T follicular helper cell (primary cell): ENCODE measurements around the gene GOSR2.

ENCODE experiments used
- DNase-seq: peaks from one replicate; pipeline ENCODE4 v3.0.0-alpha.2; 2020; ENCODE audit warnings: low read depth
- total RNA-seq, 2 experiments: gene quantifications; one replicate each; lab custom pipeline; 2026; lab: John Stamatoyannopoulos, UW

The GOSR2 gene
- 63.5 to 71.0 reads per million in 2 experiments for total RNA-seq

- peak; percentile 71 for DNase-seq
Measured at GRCh38 chr17:46922804-46923635, at the start of gene GOSR2. GOSR2 (plus strand) TSS chr17:46923160; CDS start chr17:46923193, 33 bp downstream.

- no peak for DNase-seq
Measured at GRCh38 chr17:46873941-46874645, 48.9 kb upstream of the GOSR2 start.

- no peak for DNase-seq
Measured at GRCh38 chr17:46874906-46875305, 48.1 kb upstream of the GOSR2 start.

GRCh38 chr17:46875849-46876352, 47.1 kb upstream of the GOSR2 start:
- DNase-seq: no peak

- DNase-seq: no peak
Measured at GRCh38 chr17:46876353-46876887, 46.5 kb upstream of the GOSR2 start.

GRCh38 chr17:46876926-46877325, 46.0 kb upstream of the GOSR2 start:
- DNase-seq: no peak

GRCh38 chr17:46877466-46877865, 45.5 kb upstream of the GOSR2 start:
- no peak for DNase-seq

- DNase-seq: no peak
Measured at GRCh38 chr17:46878055-46878454, 44.9 kb upstream of the GOSR2 start.

- DNase-seq: no peak
Measured at GRCh38 chr17:46879101-46879500, 43.9 kb upstream of the GOSR2 start.

- DNase-seq: no peak
Measured at GRCh38 chr17:46881015-46881414, 41.9 kb upstream of the GOSR2 start.

GRCh38 chr17:46882666-46883065, 40.3 kb upstream of the GOSR2 start:
- no peak for DNase-seq

- no peak for DNase-seq
Measured at GRCh38 chr17:46883871-46884520, 39.0 kb upstream of the GOSR2 start.

- no peak for DNase-seq
Measured at GRCh38 chr17:46884552-46884951, 38.4 kb upstream of the GOSR2 start.

GRCh38 chr17:46885415-46886309, 37.3 kb upstream of the GOSR2 start:
- DNase-seq: no peak

- DNase-seq: no peak
Measured at GRCh38 chr17:46886310-46886663, 36.7 kb upstream of the GOSR2 start.

- DNase-seq: no peak
Measured at GRCh38 chr17:46887717-46888116, 35.2 kb upstream of the GOSR2 start.

GRCh38 chr17:46888727-46889126, 34.2 kb upstream of the GOSR2 start:
- no peak for DNase-seq

GRCh38 chr17:46889519-46889918, 33.4 kb upstream of the GOSR2 start:
- DNase-seq: no peak

- no peak for DNase-seq
Measured at GRCh38 chr17:46889992-46890564, 32.9 kb upstream of the GOSR2 start.

- DNase-seq: no peak
Measured at GRCh38 chr17:46890638-46891037, 32.3 kb upstream of the GOSR2 start.

- no peak for DNase-seq
Measured at GRCh38 chr17:46892192-46892703, 30.7 kb upstream of the GOSR2 start.
